Measurements from ENCODE around the gene CILP2.
A peak's percentile ranks its signal among the peaks of the same experiment; 100 is the strongest.

The CILP2 gene

GRCh38 chr19:19563348-19563848 is 25.3 kb downstream of the CILP2 start:
- no peak for DNase-seq (ENCODE audit: low spot score)

- peak; percentile 78 for DNase-seq (ENCODE audit: low spot score)
Observed at GRCh38 chr19:19566306-19566705, 28.2 kb downstream of the CILP2 start.

- DNase-seq (ENCODE audit: low spot score): no peak
Observed at GRCh38 chr19:19567391-19567790, 29.3 kb downstream of the CILP2 start.

GRCh38 chr19:19568802-19569756 is 31.0 kb downstream of the CILP2 start:
- DNase-seq (ENCODE audit: low spot score): peak; percentile 57

GRCh38 chr19:19570571-19570970 is 32.5 kb downstream of the CILP2 start:
- no peak for DNase-seq (ENCODE audit: low spot score)

- DNase-seq (ENCODE audit: low spot score): no peak
Observed at GRCh38 chr19:19571071-19571786, 33.2 kb downstream of the CILP2 start.

GRCh38 chr19:19575411-19575810 is 37.3 kb downstream of the CILP2 start:
- no peak for DNase-seq (ENCODE audit: low spot score)

- DNase-seq (ENCODE audit: low spot score): no peak
Observed at GRCh38 chr19:19578252-19578651, 40.2 kb downstream of the CILP2 start.

- DNase-seq (ENCODE audit: low spot score): no peak
Observed at GRCh38 chr19:19579533-19580361, 41.7 kb downstream of the CILP2 start.

GRCh38 chr19:19580418-19580817 is 42.4 kb downstream of the CILP2 start:
- DNase-seq (ENCODE audit: low spot score): no peak

GRCh38 chr19:19581391-19581790 is 43.3 kb downstream of the CILP2 start:
- DNase-seq (ENCODE audit: low spot score): no peak

- DNase-seq (ENCODE audit: low spot score): no peak
Observed at GRCh38 chr19:19582471-19582870, 44.4 kb downstream of the CILP2 start.

- DNase-seq (ENCODE audit: low spot score): no peak
Observed at GRCh38 chr19:19584356-19584755, 46.3 kb downstream of the CILP2 start.

- no peak for DNase-seq (ENCODE audit: low spot score)
Observed at GRCh38 chr19:19587771-19588170, 49.7 kb downstream of the CILP2 start.

- no peak for DNase-seq (ENCODE audit: low spot score)
Observed at GRCh38 chr19:19588546-19588945, 50.5 kb downstream of the CILP2 start.

- peak; percentile 70 for DNase-seq (ENCODE audit: low spot score)
Observed at GRCh38 chr19:19591133-19591825, 53.2 kb downstream of the CILP2 start.

- DNase-seq (ENCODE audit: low spot score): no peak
Observed at GRCh38 chr19:19592690-19593089, 54.6 kb downstream of the CILP2 start.

GRCh38 chr19:19594381-19594780 is 56.3 kb downstream of the CILP2 start:
- no peak for DNase-seq (ENCODE audit: low spot score)

- DNase-seq (ENCODE audit: low spot score): no peak
Observed at GRCh38 chr19:19595171-19595701, 57.2 kb downstream of the CILP2 start.
